Measurements from ENCODE around the gene CFAP58.

DNA sequence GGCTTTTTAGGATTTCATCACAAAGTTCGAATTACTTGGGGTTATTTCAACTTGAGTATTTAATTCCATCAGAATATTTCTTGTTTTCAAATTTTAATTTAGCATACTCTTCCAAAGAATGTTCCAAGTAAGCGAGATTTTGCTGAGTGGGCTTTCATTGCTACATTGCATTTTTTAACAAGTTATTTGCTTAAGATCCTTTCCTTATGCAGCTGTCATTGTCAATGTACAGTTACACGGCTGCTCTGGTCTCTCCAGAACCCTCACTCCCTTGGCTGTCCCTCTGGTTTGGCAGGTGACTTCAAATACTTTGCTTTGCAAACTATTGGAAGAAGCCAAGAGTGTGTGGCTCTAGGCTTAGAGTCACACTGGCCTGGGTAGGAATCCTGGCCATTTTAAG lies 80.0 kb downstream of the CFAP58 start:
- no peak for TF ChIP-seq POLR2A (IDR thresholded peaks at IDR 0.05)
- TF ChIP-seq, protein P1, sequence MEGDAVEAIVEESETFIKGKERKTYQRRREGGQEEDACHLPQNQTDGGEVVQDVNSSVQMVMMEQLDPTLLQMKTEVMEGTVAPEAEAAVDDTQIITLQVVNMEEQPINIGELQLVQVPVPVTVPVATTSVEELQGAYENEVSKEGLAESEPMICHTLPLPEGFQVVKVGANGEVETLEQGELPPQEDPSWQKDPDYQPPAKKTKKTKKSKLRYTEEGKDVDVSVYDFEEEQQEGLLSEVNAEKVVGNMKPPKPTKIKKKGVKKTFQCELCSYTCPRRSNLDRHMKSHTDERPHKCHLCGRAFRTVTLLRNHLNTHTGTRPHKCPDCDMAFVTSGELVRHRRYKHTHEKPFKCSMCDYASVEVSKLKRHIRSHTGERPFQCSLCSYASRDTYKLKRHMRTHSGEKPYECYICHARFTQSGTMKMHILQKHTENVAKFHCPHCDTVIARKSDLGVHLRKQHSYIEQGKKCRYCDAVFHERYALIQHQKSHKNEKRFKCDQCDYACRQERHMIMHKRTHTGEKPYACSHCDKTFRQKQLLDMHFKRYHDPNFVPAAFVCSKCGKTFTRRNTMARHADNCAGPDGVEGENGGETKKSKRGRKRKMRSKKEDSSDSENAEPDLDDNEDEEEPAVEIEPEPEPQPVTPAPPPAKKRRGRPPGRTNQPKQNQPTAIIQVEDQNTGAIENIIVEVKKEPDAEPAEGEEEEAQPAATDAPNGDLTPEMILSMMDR (IDR thresholded peaks at IDR 0.05) = no peak
